ENCODE measurements around the gene MACF1.

Gene MACF1

DNA sequence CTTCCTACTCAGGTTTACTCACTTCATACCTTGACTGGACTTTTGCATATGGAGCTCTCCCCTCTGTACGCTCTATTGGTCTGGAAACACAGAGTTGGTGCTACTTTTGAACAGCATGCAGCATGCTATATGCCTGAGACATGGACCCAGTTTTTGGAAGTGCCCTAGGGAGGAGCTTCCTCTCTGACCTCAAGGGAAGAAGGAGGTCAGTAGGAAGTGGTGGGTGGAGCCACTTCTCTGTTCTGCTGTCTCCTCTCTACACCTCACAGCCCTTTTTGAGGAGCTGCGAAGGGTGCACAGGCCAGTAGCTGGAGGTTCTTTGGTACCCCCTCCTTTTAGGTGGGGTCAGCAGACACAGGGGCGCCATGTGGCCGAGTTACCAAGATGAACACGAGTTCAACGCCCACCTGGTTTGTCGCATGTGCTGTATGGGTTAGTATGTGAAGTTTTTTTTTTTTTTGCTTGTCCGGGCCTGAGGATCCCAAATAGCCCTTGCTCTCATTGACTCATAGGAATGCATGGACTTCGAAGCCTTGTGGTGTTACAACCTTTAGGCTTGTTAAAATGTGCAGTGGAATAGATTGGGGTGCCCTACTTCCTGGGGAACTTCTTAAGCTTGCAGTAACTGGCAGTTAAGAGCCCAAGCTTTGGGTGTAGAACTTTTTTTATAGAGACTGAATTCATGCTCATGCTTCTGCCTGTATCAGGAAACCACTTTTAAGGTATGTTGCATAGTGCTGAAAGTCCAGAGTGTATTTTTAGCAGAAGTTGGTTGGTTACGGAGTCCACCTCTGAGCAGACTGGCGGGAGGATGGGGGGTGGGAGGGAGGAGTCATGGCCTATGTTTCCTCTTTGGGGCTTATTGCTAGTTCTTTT, 10.7 kb downstream of the MACF1 start:
- no peak for TF ChIP-seq CTCF (IDR thresholded peaks at IDR 0.05; ENCODE audit: low read length, missing control alignments)
- DNase-seq (ENCODE audit: low read depth) = no peak
- no peak overlapping the region for H3K4me3 ChIP-seq (replicated peaks; ENCODE audit: low read depth, low read length)

DNA sequence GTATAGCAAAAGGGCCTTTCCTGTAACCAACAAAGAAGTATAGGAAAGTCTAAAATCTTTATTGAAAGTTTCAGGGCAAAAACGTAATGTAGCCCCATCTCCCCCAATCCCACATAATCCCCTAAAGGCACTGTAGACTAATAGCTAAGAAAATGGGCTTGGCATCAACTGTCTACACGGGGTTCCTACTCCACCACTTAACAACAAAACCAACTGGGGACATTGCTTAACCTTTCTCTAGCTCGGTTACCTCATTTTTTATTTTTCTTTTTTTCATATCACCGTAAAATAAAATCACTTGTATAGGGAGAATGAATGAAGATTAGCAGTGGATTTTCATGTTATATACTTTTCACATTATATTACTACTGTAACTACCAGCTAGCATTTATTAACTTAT, 12.3 kb downstream of the MACF1 start:
- no peak overlapping the region for H3K4me3 ChIP-seq (replicated peaks; ENCODE audit: low read depth, low read length)
- TF ChIP-seq CTCF (IDR thresholded peaks at IDR 0.05; ENCODE audit: low read length, missing control alignments) = no peak
- DNase-seq (ENCODE audit: low read depth) = no peak

GRCh38 chr1:39220891-39221870, 16.7 kb downstream of the MACF1 start:
- no peak overlapping the region for H3K4me3 ChIP-seq (replicated peaks; ENCODE audit: low read depth, low read length)
- DNase-seq (ENCODE audit: low read depth) = no peak
- TF ChIP-seq CTCF (IDR thresholded peaks at IDR 0.05; ENCODE audit: low read length, missing control alignments) = no peak

- no peak for TF ChIP-seq CTCF (IDR thresholded peaks at IDR 0.05; ENCODE audit: low read length, missing control alignments)
- DNase-seq (ENCODE audit: low read depth) = peak; percentile 12
- no peak overlapping the region for H3K4me3 ChIP-seq (replicated peaks; ENCODE audit: low read depth, low read length)
Measured at GRCh38 chr1:39224295-39224829, 19.9 kb downstream of the MACF1 start.

DNA sequence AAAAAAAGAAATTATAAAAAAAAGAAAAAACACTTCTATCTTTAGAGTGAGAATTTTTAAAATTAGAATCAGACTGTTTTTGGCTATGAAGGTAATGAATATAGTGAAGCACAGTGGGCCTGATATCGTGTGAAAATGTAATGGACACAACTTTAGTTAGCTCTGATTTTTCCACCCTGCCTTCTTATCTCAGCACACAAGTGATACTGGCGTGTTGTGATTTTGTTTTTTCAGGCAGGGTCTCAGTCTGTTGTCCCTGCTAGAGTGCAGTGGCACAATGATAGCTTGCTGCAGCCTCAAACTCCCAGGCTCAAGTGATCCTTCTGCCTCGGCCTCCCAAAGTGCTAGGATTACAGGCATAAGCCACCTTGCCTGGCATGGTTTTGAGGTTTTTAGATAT, 22.3 kb downstream of the MACF1 start:
- no peak for DNase-seq (ENCODE audit: low read depth)
- TF ChIP-seq CTCF (IDR thresholded peaks at IDR 0.05; ENCODE audit: low read length, missing control alignments) = no peak
- H3K4me3 ChIP-seq (replicated peaks; ENCODE audit: low read depth, low read length) = no peak overlapping the region

- H3K4me3 ChIP-seq (replicated peaks; ENCODE audit: low read depth, low read length) = no peak overlapping the region
- no peak for DNase-seq (ENCODE audit: low read depth)
- TF ChIP-seq CTCF (IDR thresholded peaks at IDR 0.05; ENCODE audit: low read length, missing control alignments) = no peak
Measured at GRCh38 chr1:39228252-39228651, 23.8 kb downstream of the MACF1 start.
